ENCODE measurements around the gene NUP93.

NUP93 gene

GRCh38 chr16:56686758-56687157 lies 43.2 kb upstream of the NUP93 start:
- no peaks in the 10 kb centered on the region for H3K36me3 ChIP-seq (ENCODE audit: low read length)
- H3K79me2 ChIP-seq (ENCODE audit: insufficient read depth, low read length), result no peaks in the 10 kb centered on the region
- H3K9me2 ChIP-seq (replicated peaks; ENCODE audit: insufficient read depth, low read length), result no peaks in the 10 kb centered on the region
- TF ChIP-seq CTCF (IDR thresholded peaks at IDR 0.05; ENCODE audit: insufficient read depth, low read length, poor library complexity, severe bottlenecking) (no peak), EZH2phosphoT487 (conservative IDR thresholded peaks at IDR 0.05; ENCODE audit: low read length) (no peak)
- no peak overlapping the region for H2AFZ ChIP-seq (ENCODE audit: low read depth, low read length, severe bottlenecking)
- H3K9me3 ChIP-seq (ENCODE audit: insufficient read depth, low read length), result no peaks in the 10 kb centered on the region
- no peaks in the 10 kb centered on the region for H3K27me3 ChIP-seq (ENCODE audit: low read length)
- no peak overlapping the region for H3K4me3 ChIP-seq (ENCODE audit: insufficient read depth, low read length, poor library complexity, severe bottlenecking)
- H3K4me2 ChIP-seq (ENCODE audit: low read depth, low read length, poor library complexity, severe bottlenecking), result no peak overlapping the region
- H4K20me1 ChIP-seq (ENCODE audit: low read depth, low read length), result no peaks in the 10 kb centered on the region
- H3F3A ChIP-seq (ENCODE audit: insufficient read depth), result no peaks in the 10 kb centered on the region
- no peak overlapping the region for H3K9ac ChIP-seq (ENCODE audit: low read length)
- no peak overlapping the region for H3K27ac ChIP-seq (ENCODE audit: low read depth, low read length)

GRCh38 chr16:56688762-56689161 lies 41.2 kb upstream of the NUP93 start:
- H4K20me1 ChIP-seq (ENCODE audit: low read depth, low read length), result no peaks in the 10 kb centered on the region
- H2AFZ ChIP-seq (ENCODE audit: low read depth, low read length, severe bottlenecking), result no peak overlapping the region
- H3K27ac ChIP-seq (ENCODE audit: low read depth, low read length), result no peak overlapping the region
- H3F3A ChIP-seq (ENCODE audit: insufficient read depth), result no peaks in the 10 kb centered on the region
- H3K9me3 ChIP-seq (ENCODE audit: insufficient read depth, low read length), result no peaks in the 10 kb centered on the region
- H3K79me2 ChIP-seq (ENCODE audit: insufficient read depth, low read length), result no peaks in the 10 kb centered on the region
- no peaks in the 10 kb centered on the region for H3K27me3 ChIP-seq (ENCODE audit: low read length)
- no peaks in the 10 kb centered on the region for H3K36me3 ChIP-seq (ENCODE audit: low read length)
- TF ChIP-seq CTCF (IDR thresholded peaks at IDR 0.05; ENCODE audit: insufficient read depth, low read length, poor library complexity, severe bottlenecking) (no peak), EZH2phosphoT487 (conservative IDR thresholded peaks at IDR 0.05; ENCODE audit: low read length) (no peak)
- no peaks in the 10 kb centered on the region for H3K9me2 ChIP-seq (replicated peaks; ENCODE audit: insufficient read depth, low read length)
- H3K4me2 ChIP-seq (ENCODE audit: low read depth, low read length, poor library complexity, severe bottlenecking), result no peak overlapping the region
- H3K4me3 ChIP-seq (ENCODE audit: insufficient read depth, low read length, poor library complexity, severe bottlenecking), result no peak overlapping the region
- no peak overlapping the region for H3K9ac ChIP-seq (ENCODE audit: low read length)

GRCh38 chr16:56689171-56689570 lies 40.8 kb upstream of the NUP93 start:
- TF ChIP-seq EZH2phosphoT487 (conservative IDR thresholded peaks at IDR 0.05; ENCODE audit: low read length), result no peak
- TF ChIP-seq CTCF (IDR thresholded peaks at IDR 0.05; ENCODE audit: insufficient read depth, low read length, poor library complexity, severe bottlenecking), result no peak
- Histone ChIP-seq H3K9me2 (replicated peaks; ENCODE audit: insufficient read depth, low read length) (no peaks in the 10 kb centered on the region), H3K79me2 (ENCODE audit: insufficient read depth, low read length) (no peaks in the 10 kb centered on the region), H3K27ac (ENCODE audit: low read depth, low read length) (no peak overlapping the region), H2AFZ (ENCODE audit: low read depth, low read length, severe bottlenecking) (no peak overlapping the region), H3K36me3 (ENCODE audit: low read length) (no peaks in the 10 kb centered on the region), H3F3A (ENCODE audit: insufficient read depth) (no peaks in the 10 kb centered on the region), H3K27me3 (ENCODE audit: low read length) (no peaks in the 10 kb centered on the region), H3K9me3 (ENCODE audit: insufficient read depth, low read length) (no peaks in the 10 kb centered on the region), H3K4me3 (ENCODE audit: insufficient read depth, low read length, poor library complexity, severe bottlenecking) (no peak overlapping the region), H3K4me2 (ENCODE audit: low read depth, low read length, poor library complexity, severe bottlenecking) (no peak overlapping the region), H3K9ac (ENCODE audit: low read length) (no peak overlapping the region), H4K20me1 (ENCODE audit: low read depth, low read length) (no peaks in the 10 kb centered on the region)

Measured in SU-DHL-6 (cell line).